Kidney (tissue), 14 donors: ENCODE data around the gene COL8A1. TPM values are rescaled to one million over a fixed set of nuclear protein-coding genes. Genes with fewer than 3 reads are reported as not detected.

ENCODE experiments used
- DNase-seq, 5 donors: peaks; one replicate each; pipeline ENCODE4 v3.0.0-alpha.2; 2013 to 2020
- FAIRE-seq: peaks from 2 replicates; lab custom pipeline; 2012; peaks lifted over from hg19 to GRCh38; lab: Jason Lieb, UNC
- H3K27ac ChIP-seq, 2 donors: one replicate each; pipeline ENCODE4 v1.7.0; 2013; ENCODE audit warnings: low read depth in 2 of 2, low read length in 2 of 2, inconsistent platforms in 1 of 2
- H3K27me3 ChIP-seq: one replicate; pipeline ENCODE4 v1.7.1; 2013; ENCODE audit warnings: low read length, inconsistent platforms; ENCODE audit not compliant: control insufficient read depth, insufficient read depth
- H3K36me3 ChIP-seq, 3 donors: one replicate each; pipeline versions ENCODE4 v1.7.0 to v1.7.1; 2013; ENCODE audit warnings: low read length in 3 of 3, control low read depth in 1 of 3, inconsistent platforms in 1 of 3; ENCODE audit not compliant: insufficient read depth in 3 of 3, control insufficient read depth in 2 of 3
- H3K4me1 ChIP-seq, 3 donors: one replicate each; pipeline versions ENCODE4 v1.7.0 to v1.7.1; 2013; ENCODE audit warnings: low read length in 3 of 3, inconsistent platforms in 1 of 3, low read depth in 1 of 3; ENCODE audit not compliant: control insufficient read depth in 2 of 3, insufficient read depth in 2 of 3
- H3K4me3 ChIP-seq, 3 donors: one replicate each; pipeline versions ENCODE4 v1.7.0 to v1.8.1; 2013; ENCODE audit warnings: low read length in 3 of 3, control low read depth in 1 of 3, inconsistent platforms in 1 of 3
- H3K9ac ChIP-seq, 3 donors: one replicate each; pipeline versions ENCODE4 v1.7.0 to v1.7.1; 2013; ENCODE audit warnings: low read length in 3 of 3, control low read depth in 1 of 3, inconsistent platforms in 1 of 3
- H3K9me3 ChIP-seq, 3 donors: one replicate each; pipeline versions ENCODE4 v1.7.0 to v1.7.1; 2013; ENCODE audit warnings: low read length in 3 of 3, control low read depth in 1 of 3, inconsistent platforms in 1 of 3; ENCODE audit not compliant: control insufficient read depth in 2 of 3, insufficient read depth in 1 of 3
- intact Hi-C: fragments of 100-400 bp; cut with DNase I; formaldehyde crosslinking; loops from one replicate; pipeline ENCODE4 v1.11.1; 2022
- polyA plus RNA-seq: library from polyadenylated mRNA; stranded (reverse); fragments of 350-450 nt; fragmentation: Illumina TruSeq; extraction: RNeasy Lipid Tissue Mini Kit (QIAGEN cat#74804); gene quantifications from one replicate; pipeline ENCODE4 v1.2.3, GENCODE V29; 2014; ENCODE audit warnings: low read depth, low replicate concordance; ENCODE audit not compliant: insufficient read depth
- total RNA-seq: library from RNA; stranded (reverse); fragmentation: NEBNext Ultra II Directional; extraction: Animal tissue kit (Norgen Biotek cat#: 25700); gene quantifications from one replicate; pipeline ENCODE4 v1.2.1, GENCODE V29; 2021
- TF ChIP-seq, protein P1 (sequence below): IDR thresholded peaks from 3 replicates; pipeline ENCODE4 v1.5.1; 2012; ENCODE audit warnings: mild to moderate bottlenecking, moderate library complexity, borderline replicate concordance; ENCODE audit not compliant: insufficient read depth; ENCODE audit errors: extremely low read depth
- donor health status: control.
- donor health status: control.
- donor health status: control.
- donor health status: control.
- donor health status: control.
- donor health status: DM: yes; HTN: yes; CAD: no.
- donor health status: Normal renal cell carcinoma (clear cell type).

Gene COL8A1
- total and polyA plus RNA-seq, 2 donors from 2014 or later = 3.6 to 24.2 TPM

DNA sequence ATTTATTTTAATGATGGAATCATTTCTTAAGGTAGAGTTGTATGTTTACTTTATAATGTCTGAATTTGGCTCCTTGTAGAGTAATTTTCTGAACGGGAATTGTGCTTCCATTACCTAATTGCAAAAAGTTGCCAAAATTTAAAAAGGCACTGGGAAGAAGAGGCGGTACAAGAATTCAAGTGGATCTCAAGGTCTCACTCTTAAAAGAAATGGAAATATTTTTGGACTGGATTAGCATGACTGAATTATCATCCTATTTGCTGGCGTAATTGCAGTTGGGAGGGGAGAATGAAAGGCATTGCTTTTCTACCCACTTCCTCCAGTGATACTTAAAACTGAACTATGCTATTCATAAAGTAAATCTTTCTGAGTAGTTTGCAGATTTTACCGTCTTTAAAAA is 46.2 kb downstream of the COL8A1 start:
- intact Hi-C loops = no loop called here
- Histone ChIP-seq H3K9me3 (no peaks in the 10 kb centered on the region), H3K27me3 (no peaks in the 10 kb centered on the region), H3K9ac (no peak overlapping the region), H3K27ac (no peak overlapping the region), H3K4me1 (no peaks in the 10 kb centered on the region), H3K36me3 (no peaks in the 10 kb centered on the region), H3K4me3 (no peak overlapping the region)
- DNase-seq (no peak), FAIRE-seq (no peak)
- TF ChIP-seq, protein P1, sequence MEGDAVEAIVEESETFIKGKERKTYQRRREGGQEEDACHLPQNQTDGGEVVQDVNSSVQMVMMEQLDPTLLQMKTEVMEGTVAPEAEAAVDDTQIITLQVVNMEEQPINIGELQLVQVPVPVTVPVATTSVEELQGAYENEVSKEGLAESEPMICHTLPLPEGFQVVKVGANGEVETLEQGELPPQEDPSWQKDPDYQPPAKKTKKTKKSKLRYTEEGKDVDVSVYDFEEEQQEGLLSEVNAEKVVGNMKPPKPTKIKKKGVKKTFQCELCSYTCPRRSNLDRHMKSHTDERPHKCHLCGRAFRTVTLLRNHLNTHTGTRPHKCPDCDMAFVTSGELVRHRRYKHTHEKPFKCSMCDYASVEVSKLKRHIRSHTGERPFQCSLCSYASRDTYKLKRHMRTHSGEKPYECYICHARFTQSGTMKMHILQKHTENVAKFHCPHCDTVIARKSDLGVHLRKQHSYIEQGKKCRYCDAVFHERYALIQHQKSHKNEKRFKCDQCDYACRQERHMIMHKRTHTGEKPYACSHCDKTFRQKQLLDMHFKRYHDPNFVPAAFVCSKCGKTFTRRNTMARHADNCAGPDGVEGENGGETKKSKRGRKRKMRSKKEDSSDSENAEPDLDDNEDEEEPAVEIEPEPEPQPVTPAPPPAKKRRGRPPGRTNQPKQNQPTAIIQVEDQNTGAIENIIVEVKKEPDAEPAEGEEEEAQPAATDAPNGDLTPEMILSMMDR = no peak

DNA sequence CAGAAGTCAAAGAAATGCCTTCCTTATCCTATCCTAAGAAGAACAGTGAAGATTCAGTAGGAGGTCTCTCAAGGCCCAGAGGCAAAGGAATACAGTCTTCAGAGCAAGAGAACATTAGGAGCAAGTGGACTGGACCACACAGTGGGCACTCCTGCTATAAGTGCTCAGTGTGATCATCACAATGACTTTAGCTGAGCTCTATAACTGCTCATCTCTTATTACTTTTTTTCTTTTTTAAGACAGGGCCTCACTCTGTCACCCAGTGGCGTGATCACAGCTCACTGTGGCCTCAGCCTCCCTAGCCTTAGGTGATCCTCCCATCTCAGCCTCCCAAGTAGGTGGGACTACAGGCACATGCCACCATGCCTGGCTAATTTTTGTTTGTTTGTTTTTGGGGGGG is 48.1 kb downstream of the COL8A1 start:
- Histone ChIP-seq H3K4me1 (no peaks in the 10 kb centered on the region), H3K27ac (no peak overlapping the region), H3K9me3 (no peaks in the 10 kb centered on the region), H3K4me3 (no peak overlapping the region), H3K27me3 (no peaks in the 10 kb centered on the region), H3K36me3 (no peaks in the 10 kb centered on the region), H3K9ac (no peak overlapping the region)
- intact Hi-C loops = no loop called here
- DNase-seq (no peak), FAIRE-seq (no peak)
- TF ChIP-seq, protein P1 = no peak

DNA sequence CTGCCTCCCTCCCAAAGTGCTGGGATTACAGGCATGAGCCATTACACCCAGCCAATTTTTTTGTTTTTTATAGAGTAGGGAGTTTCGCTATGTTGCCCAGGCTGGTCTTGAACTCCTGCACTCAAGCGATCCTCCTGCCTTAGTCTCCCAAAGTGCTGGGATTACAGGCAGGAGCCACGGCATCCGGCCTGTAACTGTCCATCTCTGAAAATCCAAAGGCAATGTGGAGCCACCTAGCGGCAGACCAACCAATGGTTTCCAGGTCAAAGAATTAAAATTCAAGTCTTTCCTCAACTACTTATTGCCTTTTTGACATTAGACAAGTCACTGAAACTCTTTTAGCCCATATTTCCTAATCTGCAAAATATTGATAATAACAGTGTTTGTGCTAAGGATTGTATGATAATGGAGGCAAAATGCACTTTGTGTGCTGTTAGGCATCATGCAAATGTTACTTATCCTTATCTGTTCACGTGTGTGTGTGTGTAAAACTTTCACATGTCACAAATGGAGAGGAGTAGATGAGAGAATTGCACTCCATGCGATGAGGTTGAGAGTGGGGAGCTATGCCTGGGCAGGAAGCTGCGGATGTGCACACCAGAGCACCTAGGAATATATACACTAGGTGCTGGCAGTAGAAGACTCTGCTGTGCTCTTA is 48.7 kb downstream of the COL8A1 start:
- FAIRE-seq = no peak
- Histone ChIP-seq H3K27me3 (no peaks in the 10 kb centered on the region), H3K4me3 (no peak overlapping the region), H3K9me3 (no peaks in the 10 kb centered on the region), H3K4me1 (no peaks in the 10 kb centered on the region), H3K27ac (no peak overlapping the region), H3K9ac (no peak overlapping the region), H3K36me3 (no peaks in the 10 kb centered on the region)
- TF ChIP-seq, protein P1 = peak; percentile 79
- intact Hi-C loops = no loop called here
- DNase-seq = peak; percentile 44 to 75 (median 59)
